Glutamatergic neuron (in vitro differentiated cells): Measurements from ENCODE around the gene CSN1S1. TPM values are rescaled to one million over a fixed set of nuclear protein-coding genes. Genes with fewer than 3 reads are reported as not detected.
A peak's percentile ranks its signal among the peaks of the same experiment; 100 is the strongest.

Experiments used
- DNase-seq: peaks from one replicate; pipeline ENCODE4 v3.0.0; 2022
- H3K27ac Mint-ChIP-seq: one replicate; pipeline ENCODE4 v1.8.0; 2020; ENCODE audit warnings: mild to moderate bottlenecking, mixed read lengths, inconsistent platforms; ENCODE audit not compliant: unreplicated experiment
- H3K27me3 Mint-ChIP-seq: one replicate; pipeline ENCODE4 v1.8.0; 2020; ENCODE audit warnings: mild to moderate bottlenecking, moderate library complexity, mixed read lengths, inconsistent platforms; ENCODE audit not compliant: unreplicated experiment
- H3K36me3 Mint-ChIP-seq: one replicate; pipeline ENCODE4 v1.8.0; 2020; ENCODE audit warnings: mild to moderate bottlenecking, mixed read lengths, inconsistent platforms; ENCODE audit not compliant: unreplicated experiment
- H3K4me1 Mint-ChIP-seq: one replicate; pipeline ENCODE4 v1.8.0; 2020; ENCODE audit warnings: mild to moderate bottlenecking, low read depth, mixed read lengths, inconsistent platforms; ENCODE audit not compliant: unreplicated experiment
- H3K4me3 Mint-ChIP-seq: one replicate; pipeline ENCODE4 v1.8.0; 2020; ENCODE audit warnings: mild to moderate bottlenecking, mixed read lengths, inconsistent platforms; ENCODE audit not compliant: unreplicated experiment
- H3K9me3 Mint-ChIP-seq: one replicate; pipeline ENCODE4 v1.8.0; 2020; ENCODE audit warnings: mild to moderate bottlenecking, moderate library complexity, mixed read lengths, inconsistent platforms; ENCODE audit not compliant: unreplicated experiment
- total RNA-seq: library from RNA; stranded (reverse); fragmentation: NEBNext Ultra II Directional; extraction: Animal tissue kit (Norgen Biotek cat#: 25700); gene quantifications from one replicate; pipeline ENCODE4 v1.2.1, GENCODE V29; 2021; ENCODE audit not compliant: unreplicated experiment
- TF ChIP-seq, protein P1 (sequence below): fragments of 200-600 bp; sonication (generic); IDR thresholded peaks from one replicate; pipeline ENCODE4 v1.5.0; 2021; ENCODE audit not compliant: partially characterized antibody, unreplicated experiment

CSN1S1 gene
- total RNA-seq, 1 donor from 2014 or later, result not detected

DNA sequence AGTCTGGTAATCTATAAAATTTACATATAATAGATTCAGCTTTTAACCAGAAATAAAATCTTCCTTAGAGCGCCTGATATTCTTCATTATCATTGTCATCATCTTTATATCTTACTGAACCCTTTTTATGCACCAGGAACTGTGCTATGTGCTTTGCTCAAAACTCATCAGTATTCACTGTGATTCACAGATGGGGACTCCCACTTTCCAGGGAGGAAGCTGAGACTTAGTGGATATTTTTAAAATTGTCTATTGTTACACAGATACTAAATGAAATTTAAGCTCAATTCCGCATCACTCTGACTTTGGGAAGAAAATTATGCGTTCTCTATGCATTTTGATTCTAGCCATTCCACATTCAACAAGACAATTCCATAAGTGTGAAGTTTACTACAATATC lies 36.1 kb upstream of the CSN1S1 start:
- H3K4me3 Mint-ChIP-seq, result no peak overlapping the region
- H3K27me3 Mint-ChIP-seq, result peaks cover 1% of the 10 kb centered on the region
- TF ChIP-seq, protein P1, sequence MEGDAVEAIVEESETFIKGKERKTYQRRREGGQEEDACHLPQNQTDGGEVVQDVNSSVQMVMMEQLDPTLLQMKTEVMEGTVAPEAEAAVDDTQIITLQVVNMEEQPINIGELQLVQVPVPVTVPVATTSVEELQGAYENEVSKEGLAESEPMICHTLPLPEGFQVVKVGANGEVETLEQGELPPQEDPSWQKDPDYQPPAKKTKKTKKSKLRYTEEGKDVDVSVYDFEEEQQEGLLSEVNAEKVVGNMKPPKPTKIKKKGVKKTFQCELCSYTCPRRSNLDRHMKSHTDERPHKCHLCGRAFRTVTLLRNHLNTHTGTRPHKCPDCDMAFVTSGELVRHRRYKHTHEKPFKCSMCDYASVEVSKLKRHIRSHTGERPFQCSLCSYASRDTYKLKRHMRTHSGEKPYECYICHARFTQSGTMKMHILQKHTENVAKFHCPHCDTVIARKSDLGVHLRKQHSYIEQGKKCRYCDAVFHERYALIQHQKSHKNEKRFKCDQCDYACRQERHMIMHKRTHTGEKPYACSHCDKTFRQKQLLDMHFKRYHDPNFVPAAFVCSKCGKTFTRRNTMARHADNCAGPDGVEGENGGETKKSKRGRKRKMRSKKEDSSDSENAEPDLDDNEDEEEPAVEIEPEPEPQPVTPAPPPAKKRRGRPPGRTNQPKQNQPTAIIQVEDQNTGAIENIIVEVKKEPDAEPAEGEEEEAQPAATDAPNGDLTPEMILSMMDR, result no peak
- no peaks in the 10 kb centered on the region for H3K4me1 Mint-ChIP-seq
- no peaks in the 10 kb centered on the region for H3K36me3 Mint-ChIP-seq
- no peaks in the 10 kb centered on the region for H3K9me3 Mint-ChIP-seq
- no peak for DNase-seq
- no peak overlapping the region for H3K27ac Mint-ChIP-seq

DNA sequence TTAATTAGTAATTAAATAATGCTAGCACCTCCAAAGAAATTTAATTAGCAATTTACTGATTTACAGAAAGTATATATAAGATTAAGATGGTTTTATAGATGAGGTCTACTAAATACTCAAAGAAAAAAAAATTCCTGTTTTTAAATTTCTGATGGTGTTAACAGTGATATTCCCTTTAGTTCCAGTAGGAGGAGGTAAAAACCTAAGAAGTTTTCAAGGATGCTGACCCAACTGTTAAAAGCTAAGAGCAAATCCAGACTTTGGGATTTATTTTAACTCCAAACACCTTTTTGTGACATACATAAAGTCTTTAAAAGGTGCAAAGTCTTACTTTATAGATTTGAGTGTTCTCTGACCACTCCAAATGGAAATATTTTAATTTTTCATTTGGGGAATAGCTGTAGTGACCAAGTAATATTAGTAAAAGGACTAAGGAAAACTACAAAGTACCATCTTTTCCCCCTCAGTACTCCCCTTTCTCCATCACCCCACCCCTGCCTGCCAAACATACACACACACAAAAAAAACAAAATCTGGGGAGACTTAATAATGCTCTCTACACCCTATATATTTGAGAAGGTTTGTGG lies 34.2 kb upstream of the CSN1S1 start:
- TF ChIP-seq, protein P1, result peak; percentile 77
- Mint-ChIP-seq H3K4me3 (no peak overlapping the region), H3K27ac (no peak overlapping the region), H3K9me3 (no peaks in the 10 kb centered on the region), H3K27me3 (peaks cover 1% of the 10 kb centered on the region), H3K4me1 (no peaks in the 10 kb centered on the region), H3K36me3 (no peaks in the 10 kb centered on the region)
- no peak for DNase-seq

DNA sequence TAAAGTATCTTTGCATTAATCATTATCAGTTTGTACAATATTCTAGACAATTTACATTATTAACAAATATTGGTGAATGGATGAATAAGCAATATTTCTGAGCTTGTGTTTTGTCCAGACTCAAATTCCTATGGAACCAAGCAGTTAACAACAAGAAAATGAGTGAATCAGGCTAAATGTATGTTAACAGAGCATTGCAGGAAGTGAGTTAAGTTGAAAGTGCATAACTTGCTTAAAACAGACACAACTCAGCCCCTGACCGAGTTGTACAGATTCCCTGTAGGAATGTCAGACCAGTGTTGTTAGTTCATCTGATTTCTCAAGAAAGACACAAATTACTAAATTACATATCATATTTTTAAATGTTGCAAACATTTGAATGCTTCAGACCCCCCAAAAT lies 23.7 kb upstream of the CSN1S1 start:
- Mint-ChIP-seq H3K27ac (no peak overlapping the region), H3K4me1 (no peaks in the 10 kb centered on the region), H3K36me3 (no peaks in the 10 kb centered on the region), H3K9me3 (no peaks in the 10 kb centered on the region), H3K27me3 (peaks cover 1% of the 10 kb centered on the region), H3K4me3 (no peak overlapping the region)
- no peak for DNase-seq
- TF ChIP-seq, protein P1, result no peak

DNA sequence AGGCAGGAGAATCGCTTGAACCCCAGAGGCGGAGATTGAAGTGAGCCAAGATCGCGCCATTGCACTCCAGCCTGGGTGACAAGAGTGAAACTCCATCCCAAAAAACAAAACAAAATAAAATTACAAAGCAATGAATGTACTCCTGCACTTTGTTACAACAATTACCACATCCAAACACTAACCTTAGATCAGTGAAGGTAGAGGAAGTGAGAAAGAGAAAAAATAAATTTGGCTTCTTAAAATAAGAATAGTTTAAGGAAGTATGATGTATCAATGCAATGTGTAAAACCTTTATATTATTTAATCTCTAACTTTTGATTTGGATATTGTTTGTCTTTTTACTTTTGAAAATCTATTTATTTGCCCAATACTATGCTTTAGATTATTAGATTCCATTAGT lies 21.7 kb upstream of the CSN1S1 start:
- Mint-ChIP-seq H3K27me3 (peaks cover 1% of the 10 kb centered on the region), H3K27ac (no peak overlapping the region), H3K4me3 (no peak overlapping the region), H3K36me3 (no peaks in the 10 kb centered on the region), H3K4me1 (no peaks in the 10 kb centered on the region), H3K9me3 (no peaks in the 10 kb centered on the region)
- DNase-seq, result no peak
- TF ChIP-seq, protein P1, result no peak

DNA sequence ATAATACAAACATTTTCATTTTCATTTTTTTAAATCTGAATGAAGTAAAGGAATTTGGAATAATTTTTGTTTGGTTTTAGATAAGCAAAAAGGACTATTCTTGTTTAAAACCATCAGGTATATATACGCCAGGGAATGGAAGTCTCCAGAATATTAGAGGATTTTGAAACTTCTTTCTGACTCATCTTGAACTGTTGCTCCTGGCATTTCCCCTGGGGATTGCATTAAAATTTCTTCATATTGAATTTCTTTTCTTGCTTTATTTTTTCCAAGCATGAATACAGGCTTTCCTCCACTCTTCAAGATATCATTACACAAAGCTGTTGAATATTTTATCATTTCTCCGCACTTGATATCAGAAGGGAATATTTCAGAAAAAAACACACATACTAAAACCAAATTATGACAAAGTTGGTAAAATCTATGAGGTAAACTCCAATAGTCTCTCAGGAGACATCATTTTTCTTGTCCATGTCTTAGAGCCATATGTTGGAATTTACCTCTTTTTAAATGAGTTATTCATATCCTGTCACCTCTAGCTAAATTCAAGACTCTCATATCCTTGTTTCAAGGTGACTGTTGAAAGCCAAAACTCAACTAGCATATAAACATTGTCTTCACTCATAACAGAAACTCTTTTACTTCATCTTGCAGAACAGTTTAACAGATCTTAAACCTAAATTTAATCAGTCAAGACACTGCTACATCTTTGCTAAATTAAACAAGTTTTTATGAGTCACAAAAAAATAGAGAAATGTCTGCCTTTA lies 20.7 kb upstream of the CSN1S1 start:
- TF ChIP-seq, protein P1, result no peak
- no peak overlapping the region for H3K27ac Mint-ChIP-seq

More for the DNA sequence above, 20.7 kb upstream of the CSN1S1 start:
- Mint-ChIP-seq H3K4me1 (no peaks in the 10 kb centered on the region), H3K36me3 (no peaks in the 10 kb centered on the region), H3K27me3 (peaks cover 1% of the 10 kb centered on the region), H3K4me3 (no peak overlapping the region), H3K9me3 (no peaks in the 10 kb centered on the region)
- no peak for DNase-seq
